PC-9 (cell line): Measurements from ENCODE around the gene COL15A1.

Source experiments
- EZH2 ChIP-seq: fragments of 200-600 bp; sonication (generic); IDR thresholded peaks from 2 replicates; pipeline ENCODE4 v1.8.0; 2017; ENCODE audit warnings: antibody characterized with exemption, low read depth
- TF ChIP-seq, protein P1 (sequence below): fragments of 200-600 bp; sonication (generic); conservative IDR thresholded peaks from 2 replicates; pipeline ENCODE4 v1.6.1; 2017; ENCODE audit warnings: mixed run types, antibody characterized with exemption, mild to moderate bottlenecking, moderate library complexity

DNA sequence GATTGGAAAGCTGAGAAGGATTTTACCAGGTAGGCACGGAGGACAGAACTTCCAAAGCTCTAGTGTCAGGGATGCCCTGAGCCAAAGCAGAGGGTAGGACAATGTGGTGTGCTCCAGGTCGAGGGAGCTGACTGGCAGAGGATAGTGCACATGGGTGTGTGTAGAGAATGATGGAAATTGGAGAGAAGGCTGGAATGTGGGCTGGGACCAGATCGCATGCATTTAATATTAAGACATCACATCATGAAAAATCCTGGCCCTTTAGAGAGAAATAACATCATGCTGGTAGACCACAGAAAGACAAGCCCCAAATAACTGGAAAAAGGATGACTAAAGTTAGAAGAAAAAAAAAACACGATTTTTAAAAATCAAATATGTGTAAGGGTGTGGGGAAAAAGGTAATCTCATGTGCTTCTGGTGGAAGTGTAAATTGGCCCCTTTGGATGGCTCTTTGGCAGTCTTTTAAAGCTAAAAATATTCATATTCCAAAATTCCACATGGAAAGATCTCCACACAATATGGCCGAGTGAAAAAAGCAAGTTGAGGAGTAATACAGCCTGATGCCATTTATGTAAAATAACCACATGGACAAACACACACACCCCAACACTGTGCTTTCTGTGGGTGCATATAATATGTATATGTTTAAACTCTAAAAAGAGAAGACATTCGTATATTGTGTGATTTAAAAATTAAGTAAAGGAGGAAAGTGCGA is 94.2 kb downstream of the COL15A1 start:
- TF ChIP-seq, protein P1, sequence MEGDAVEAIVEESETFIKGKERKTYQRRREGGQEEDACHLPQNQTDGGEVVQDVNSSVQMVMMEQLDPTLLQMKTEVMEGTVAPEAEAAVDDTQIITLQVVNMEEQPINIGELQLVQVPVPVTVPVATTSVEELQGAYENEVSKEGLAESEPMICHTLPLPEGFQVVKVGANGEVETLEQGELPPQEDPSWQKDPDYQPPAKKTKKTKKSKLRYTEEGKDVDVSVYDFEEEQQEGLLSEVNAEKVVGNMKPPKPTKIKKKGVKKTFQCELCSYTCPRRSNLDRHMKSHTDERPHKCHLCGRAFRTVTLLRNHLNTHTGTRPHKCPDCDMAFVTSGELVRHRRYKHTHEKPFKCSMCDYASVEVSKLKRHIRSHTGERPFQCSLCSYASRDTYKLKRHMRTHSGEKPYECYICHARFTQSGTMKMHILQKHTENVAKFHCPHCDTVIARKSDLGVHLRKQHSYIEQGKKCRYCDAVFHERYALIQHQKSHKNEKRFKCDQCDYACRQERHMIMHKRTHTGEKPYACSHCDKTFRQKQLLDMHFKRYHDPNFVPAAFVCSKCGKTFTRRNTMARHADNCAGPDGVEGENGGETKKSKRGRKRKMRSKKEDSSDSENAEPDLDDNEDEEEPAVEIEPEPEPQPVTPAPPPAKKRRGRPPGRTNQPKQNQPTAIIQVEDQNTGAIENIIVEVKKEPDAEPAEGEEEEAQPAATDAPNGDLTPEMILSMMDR: no peak
- no peak for TF ChIP-seq EZH2
